K562 treated with DMSO at 1 percent for 24 hours (cell line): ENCODE data around the gene TMEM30B. TPM values are rescaled to one million over a fixed set of nuclear protein-coding genes. Genes with fewer than 3 reads are reported as not detected.

ENCODE experiments used
- total RNA-seq: library from RNA; unstranded; fragments of 300-600 nt; gene quantifications from 2 replicates; pipeline ENCODE4 v1.2.3, GENCODE V29; 2022; ENCODE audit warnings: low read depth; ENCODE audit not compliant: insufficient read depth

Gene TMEM30B
- total RNA-seq = not detected in 2 replicates

GRCh38 chr14:61281186-61281947 is at the start of gene TMEM30B:
Gene TMEM30B, minus strand, starts transcription at chr14:61281338. Its CDS starts 191 bp downstream, at chr14:61281147.

GRCh38 chr14:61321385-61322010 is 40.4 kb upstream of the TMEM30B start, which contains the start of gene PRKCH:
Gene PRKCH, plus strand, starts transcription at chr14:61321579. Its CDS starts 523 bp downstream, at chr14:61322102.

Other genes with a start within 250 kb of the TMEM30B start
- gene PRKCH, start 40.2 kb upstream of the TMEM30B start, total RNA-seq = 3.7 and 17.8 TPM in 2 replicates